Measurements from ENCODE around the gene ZNRF2.

The ZNRF2 gene

DNA sequence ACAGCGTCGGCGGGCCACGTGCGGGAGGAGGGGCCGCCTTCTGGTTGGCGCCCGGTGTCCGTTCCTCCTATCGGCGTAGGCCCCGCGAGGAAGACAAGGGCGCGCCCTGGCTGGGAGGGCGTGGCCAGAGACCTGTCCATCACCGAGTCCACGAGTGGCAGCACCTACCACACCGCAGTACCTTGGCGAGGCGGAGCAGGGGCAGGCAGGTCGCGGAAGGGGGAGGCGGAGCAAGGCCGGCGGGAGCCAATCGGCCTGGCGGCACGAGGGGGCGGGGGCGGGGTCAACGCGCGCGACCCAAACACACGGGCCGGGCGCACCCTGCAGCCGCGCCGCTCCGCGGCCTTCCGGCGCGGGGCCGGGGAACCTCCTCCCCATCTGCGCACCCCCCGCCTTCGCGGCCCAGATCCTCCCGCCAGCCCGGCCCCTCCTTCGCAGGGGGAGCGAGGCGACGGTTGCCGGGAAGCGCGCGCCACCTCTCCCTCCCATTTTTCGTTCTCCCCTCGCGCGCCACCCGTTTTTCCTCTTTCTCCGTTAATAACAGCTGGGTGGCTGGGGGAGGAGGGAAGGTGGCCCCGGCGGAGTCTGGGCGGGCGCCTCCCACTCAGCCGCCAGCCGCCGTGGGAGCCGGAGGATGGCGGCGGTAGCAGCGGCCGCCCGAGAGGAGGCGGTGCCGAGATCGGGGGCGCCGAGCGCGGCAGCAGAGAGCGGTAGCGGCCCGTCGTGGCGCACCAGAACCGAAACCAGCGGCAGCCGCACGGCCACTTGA, at the start of gene ZNRF2:
Gene ZNRF2, plus strand, starts transcription at position 300 of the 769 bp plus-strand sequence. CDS start 761 bp downstream, outside the sequence.
- DNase-seq (ENCODE audit: low read depth in 2 of 2): peak; percentile 96 to 99

- DNase-seq (ENCODE audit: low read depth in 2 of 2): no peak
Measured at GRCh38 chr7:30237271-30237695, 47.1 kb upstream of the ZNRF2 start.

GRCh38 chr7:30238721-30239441, 45.5 kb upstream of the ZNRF2 start:
- peak; percentile 29 to 38 for DNase-seq (ENCODE audit: low read depth in 2 of 2)

DNA sequence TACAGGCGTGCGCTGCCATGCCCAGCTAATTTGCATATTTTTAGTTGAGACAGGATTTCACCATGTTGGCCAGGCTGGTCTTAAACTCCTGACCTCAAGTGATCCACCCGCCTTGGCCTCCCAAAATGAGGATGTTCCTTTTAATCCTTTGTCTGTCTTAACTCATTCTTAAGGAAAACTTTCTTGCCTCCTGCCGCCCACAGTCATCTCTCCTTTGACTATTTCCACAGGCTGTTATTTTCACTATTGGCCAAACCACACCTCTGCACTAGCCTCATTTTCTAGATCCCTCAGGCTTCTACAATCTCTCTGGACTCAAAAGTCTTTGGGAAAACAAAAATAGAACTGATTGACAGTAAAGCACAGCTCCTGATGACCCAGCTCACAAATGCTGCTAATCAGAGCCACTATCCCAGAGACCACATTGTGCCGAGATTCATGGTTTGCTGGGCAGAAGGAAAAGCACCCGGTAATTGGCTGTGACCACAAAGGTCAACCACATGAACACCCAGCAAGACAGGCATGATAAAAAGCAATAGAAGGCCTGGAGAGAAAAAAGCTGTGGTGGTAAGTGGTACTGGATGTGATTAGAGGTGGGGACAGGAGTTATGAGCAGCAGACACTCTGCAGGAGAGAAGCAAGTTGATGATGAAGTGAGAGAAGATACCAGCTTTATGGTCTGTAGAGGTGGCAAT, 44.1 kb upstream of the ZNRF2 start:
- DNase-seq (ENCODE audit: low read depth in 2 of 2): no peak

DNA sequence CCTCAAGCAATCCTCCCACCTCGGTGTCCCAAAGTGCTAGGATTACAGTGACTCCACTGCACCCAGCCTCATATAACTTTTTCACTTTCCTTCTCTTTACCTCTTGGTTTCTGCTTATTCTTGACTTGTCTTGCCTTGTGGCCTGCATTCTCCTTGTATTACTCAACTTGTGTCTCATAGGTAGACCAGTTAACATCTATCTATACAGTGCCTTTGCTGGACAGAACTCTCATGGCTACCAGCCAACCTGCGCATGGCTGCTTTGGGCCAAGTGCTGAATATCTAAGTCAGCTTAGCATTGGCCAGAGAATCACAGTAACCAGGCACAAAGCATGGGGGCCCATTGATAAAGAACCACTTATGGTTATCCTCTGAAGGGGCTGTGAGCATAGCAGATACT, 42.6 kb upstream of the ZNRF2 start:
- DNase-seq (ENCODE audit: low read depth in 2 of 2): no peak

- no peak for DNase-seq (ENCODE audit: low read depth in 2 of 2)
Measured at GRCh38 chr7:30244340-30244739, 40.1 kb upstream of the ZNRF2 start.

GRCh38 chr7:30245913-30246312, 38.5 kb upstream of the ZNRF2 start:
- no peak for DNase-seq (ENCODE audit: low read depth in 2 of 2)

GRCh38 chr7:30246392-30246791, 38.0 kb upstream of the ZNRF2 start:
- no peak for DNase-seq (ENCODE audit: low read depth in 2 of 2)

DNA sequence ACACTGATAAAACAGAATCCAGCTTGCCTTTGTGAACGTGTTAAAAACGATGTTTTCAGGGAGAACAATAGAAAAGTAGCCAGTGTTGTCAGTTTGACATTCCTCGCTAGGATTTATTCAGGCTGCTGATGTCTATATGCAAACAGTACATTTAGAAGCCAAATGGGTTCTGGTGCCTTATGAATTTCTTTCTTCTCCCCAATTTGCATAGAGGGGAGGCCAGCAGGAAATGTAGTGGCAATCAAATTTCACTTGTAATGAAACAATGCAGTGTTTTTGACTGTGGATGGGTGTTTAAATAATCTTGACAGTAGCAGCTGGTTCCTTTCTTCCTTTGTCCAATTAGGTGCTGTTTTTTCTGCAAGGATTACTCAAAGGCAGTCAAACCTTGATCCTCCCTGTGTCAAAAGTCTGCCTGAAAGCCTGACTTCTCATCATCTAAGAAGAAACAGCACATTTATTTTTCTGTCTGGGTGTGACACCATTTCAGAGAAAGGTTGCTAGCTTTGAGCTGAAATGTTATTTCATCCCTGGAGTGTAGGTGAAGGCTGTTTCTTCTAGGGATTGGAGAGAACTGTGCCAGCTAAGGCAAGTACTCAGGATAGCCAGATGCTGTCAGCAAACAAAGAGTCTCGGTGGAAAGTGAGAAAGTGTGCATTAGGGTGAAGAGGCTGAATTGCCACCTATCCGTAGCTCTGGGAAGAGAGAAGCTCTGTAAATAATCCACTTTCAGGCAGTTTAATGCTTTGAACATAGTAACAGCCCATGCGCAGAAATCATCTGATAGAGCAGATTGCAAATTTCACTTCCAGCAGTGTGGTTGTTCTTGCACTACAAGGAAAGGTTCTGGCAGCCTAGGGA, 36.6 kb upstream of the ZNRF2 start:
- no peak for DNase-seq (ENCODE audit: low read depth in 2 of 2)

GRCh38 chr7:30249316-30249715, 35.1 kb upstream of the ZNRF2 start:
- no peak for DNase-seq (ENCODE audit: low read depth in 2 of 2)

DNA sequence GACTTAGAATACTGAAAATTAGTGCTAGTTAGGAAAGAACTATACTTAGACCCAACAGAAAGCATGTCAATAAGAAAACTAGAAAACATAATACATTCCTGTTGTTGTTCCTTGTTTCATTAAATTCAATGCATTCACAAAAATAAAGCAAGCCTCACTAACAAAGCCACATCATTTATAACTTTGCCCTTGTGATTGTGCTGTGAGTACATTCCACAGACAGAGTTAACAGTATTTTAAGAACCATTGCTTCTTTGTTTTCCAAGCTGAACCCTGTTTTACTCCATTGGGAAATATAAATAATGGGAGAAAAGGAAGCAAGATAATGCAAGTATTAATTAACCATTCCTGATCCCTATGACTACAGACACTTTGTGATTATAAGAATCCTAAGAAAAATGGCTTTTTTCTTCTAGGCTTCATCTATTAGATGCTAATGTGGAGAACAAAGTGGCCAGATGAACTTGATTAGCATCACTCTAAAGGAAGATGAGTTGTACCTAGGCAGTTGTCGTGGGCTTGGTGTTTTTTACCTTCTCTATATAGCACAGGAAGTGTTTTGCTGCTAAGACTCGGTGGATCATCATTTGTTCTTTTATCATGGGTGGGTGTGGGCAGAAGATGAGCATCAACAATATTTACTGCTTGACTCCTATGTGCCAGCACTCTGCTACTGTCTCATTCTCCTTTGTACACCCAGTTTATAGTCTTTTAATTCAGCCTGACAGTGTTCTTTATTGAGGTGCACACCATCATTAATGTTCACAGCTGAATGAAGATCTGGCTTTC, 34.2 kb upstream of the ZNRF2 start:
- DNase-seq (ENCODE audit: low read depth in 2 of 2): no peak

DNA sequence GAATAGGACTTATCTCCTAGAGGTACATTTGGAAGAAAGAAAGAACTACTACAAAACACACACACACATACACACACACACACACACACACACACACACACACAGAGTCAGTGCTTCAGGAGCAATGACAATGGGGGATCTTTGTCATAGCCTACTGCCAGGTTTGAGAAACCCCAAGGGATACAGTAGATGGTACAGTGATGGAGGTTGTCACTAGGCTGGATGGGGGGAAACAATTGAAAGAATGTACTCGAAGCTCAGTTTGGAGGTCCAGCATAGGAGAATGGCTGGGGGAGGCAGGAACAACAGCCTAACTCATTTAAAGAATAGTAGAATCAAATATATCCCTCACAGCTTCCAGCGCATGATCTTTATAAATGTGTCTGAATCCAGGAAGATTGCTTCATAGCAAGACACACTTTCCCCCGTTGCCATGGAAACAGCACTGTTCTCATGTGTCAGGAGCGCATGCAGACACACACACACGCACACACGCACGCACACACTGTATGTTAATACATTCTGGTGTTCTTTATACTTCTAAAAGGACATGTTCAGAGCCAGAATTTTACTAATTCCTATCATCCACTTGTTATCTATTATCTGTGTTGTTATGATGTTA, 32.6 kb upstream of the ZNRF2 start:
- DNase-seq (ENCODE audit: low read depth in 2 of 2): no peak

GRCh38 chr7:30252885-30253795, 31.3 kb upstream of the ZNRF2 start:
- no peak for DNase-seq (ENCODE audit: low read depth in 2 of 2)

GRCh38 chr7:30253796-30254165, 30.6 kb upstream of the ZNRF2 start:
- DNase-seq (ENCODE audit: low read depth in 2 of 2): no peak

- DNase-seq (ENCODE audit: low read depth in 2 of 2): no peak
Measured at GRCh38 chr7:30254248-30254647, 30.1 kb upstream of the ZNRF2 start.

- DNase-seq (ENCODE audit: low read depth in 2 of 2): no peak
Measured at GRCh38 chr7:30254717-30255063, 29.7 kb upstream of the ZNRF2 start.

- DNase-seq (ENCODE audit: low read depth in 2 of 2): no peak
Measured at GRCh38 chr7:30255064-30255769, 29.2 kb upstream of the ZNRF2 start.

- DNase-seq (ENCODE audit: low read depth in 2 of 2): no peak
Measured at GRCh38 chr7:30256349-30256858, 28.0 kb upstream of the ZNRF2 start.

Measured in stimulated activated CD4-positive, alpha-beta T cell treated with anti-CD3 and anti-CD28 coated beads, Interleukin-4, amount 100 ng/mL, for 48 hours (primary cell).